Hepatocyte (in vitro differentiated cells): ENCODE data around the gene ANXA1. TPM values are rescaled to one million over a fixed set of nuclear protein-coding genes. Genes with fewer than 3 reads are reported as not detected.
A peak's percentile ranks its signal among the peaks of the same experiment; 100 is the strongest.

Experiments
- DNase-seq: peaks from one replicate; pipeline ENCODE4 v3.0.0-alpha.2; 2016; ENCODE audit warnings: low spot score
- H2AFZ ChIP-seq: fragments of 200-600 bp; sonication (generic); 2 replicates; pipeline ENCODE4 v1.6.0; 2016; ENCODE audit warnings: antibody characterized with exemption, mild to moderate bottlenecking
- H3K27ac ChIP-seq: fragments of 200-600 bp; sonication (generic); 2 replicates; pipeline ENCODE4 v1.5.1; 2016; ENCODE audit warnings: mild to moderate bottlenecking
- H3K27me3 ChIP-seq: fragments of 200-600 bp; sonication (generic); 2 replicates; pipeline ENCODE4 v1.6.1; 2016
- H3K36me3 ChIP-seq: fragments of 200-600 bp; sonication (generic); replicated peaks from 2 replicates; pipeline ENCODE4 v1.5.1; 2016; ENCODE audit warnings: low read depth; ENCODE audit not compliant: insufficient read depth
- H3K4me1 ChIP-seq: fragments of 200-600 bp; sonication (generic); 2 replicates; pipeline ENCODE4 v1.5.1; 2016; ENCODE audit warnings: mild to moderate bottlenecking, moderate library complexity; ENCODE audit not compliant: insufficient read depth
- H3K4me2 ChIP-seq: fragments of 200-600 bp; sonication (generic); 2 replicates; pipeline ENCODE4 v1.6.0; 2016
- H3K4me3 ChIP-seq: fragments of 200-600 bp; sonication (generic); 2 replicates; pipeline ENCODE4 v1.5.1; 2016; ENCODE audit warnings: mild to moderate bottlenecking
- H3K79me2 ChIP-seq: fragments of 200-600 bp; sonication (generic); 2 replicates; pipeline ENCODE4 v1.6.0; 2017; ENCODE audit warnings: mild to moderate bottlenecking
- H3K9me2 ChIP-seq: fragments of 200-600 bp; sonication (generic); replicated peaks from 2 replicates; pipeline ENCODE4 v1.6.0; 2017; ENCODE audit warnings: mild to moderate bottlenecking; ENCODE audit not compliant: insufficient read depth
- H3K9me3 ChIP-seq: fragments of 200-600 bp; sonication (generic); 2 replicates; pipeline ENCODE4 v1.5.1; 2016; ENCODE audit warnings: low read depth, mild to moderate bottlenecking
- H4K20me1 ChIP-seq: fragments of 200-600 bp; sonication (generic); 2 replicates; pipeline ENCODE4 v1.6.0; 2016; ENCODE audit warnings: mild to moderate bottlenecking; ENCODE audit not compliant: insufficient read depth, poor library complexity, severe bottlenecking
- CTCF ChIP-seq: fragments of 200-600 bp; sonication (generic); IDR thresholded peaks from 2 replicates; pipeline ENCODE4 v1.5.1; 2016; ENCODE audit warnings: antibody characterized with exemption, mild to moderate bottlenecking; ENCODE audit not compliant: poor library complexity
- EZH2 ChIP-seq: fragments of 200-600 bp; sonication (generic); IDR thresholded peaks from 2 replicates; pipeline ENCODE4 v1.6.1; 2016; ENCODE audit warnings: antibody characterized with exemption, mild to moderate bottlenecking, borderline replicate concordance
- EZH2phosphoT487 ChIP-seq: fragments of 200-600 bp; sonication (generic); IDR thresholded peaks from one replicate; pipeline ENCODE4 v1.6.1; 2018; ENCODE audit warnings: antibody characterized with exemption, mild to moderate bottlenecking, low read depth, moderate library complexity; ENCODE audit not compliant: unreplicated experiment, severe bottlenecking
- WGBS: methylation state at CpG from one replicate; pipeline ENCODE4 v1.1.6; 2016; ENCODE audit warnings: low lambda C conversion rate; ENCODE audit errors: missing lambda C conversion rate; 5-methylcytosine and 5-hydroxymethylcytosine counted together
- polyA plus RNA-seq: library from polyadenylated mRNA; unstranded; fragments of >200 nt; fragmentation: Nextera tagmentation; extraction: Ambion mirVana; gene quantifications from 2 replicates; pipeline ENCODE4 v1.2.1, GENCODE V29; 2016
- total RNA-seq: library from RNA; depleted of rRNA; stranded (reverse); fragments of >200 nt; gene quantifications from 2 replicates; pipeline ENCODE4 v1.2.3, GENCODE V29; 2014

The ANXA1 gene
- total and polyA plus RNA-seq, 2 experiments from 2014 or later = 254 to 279 TPM

DNA sequence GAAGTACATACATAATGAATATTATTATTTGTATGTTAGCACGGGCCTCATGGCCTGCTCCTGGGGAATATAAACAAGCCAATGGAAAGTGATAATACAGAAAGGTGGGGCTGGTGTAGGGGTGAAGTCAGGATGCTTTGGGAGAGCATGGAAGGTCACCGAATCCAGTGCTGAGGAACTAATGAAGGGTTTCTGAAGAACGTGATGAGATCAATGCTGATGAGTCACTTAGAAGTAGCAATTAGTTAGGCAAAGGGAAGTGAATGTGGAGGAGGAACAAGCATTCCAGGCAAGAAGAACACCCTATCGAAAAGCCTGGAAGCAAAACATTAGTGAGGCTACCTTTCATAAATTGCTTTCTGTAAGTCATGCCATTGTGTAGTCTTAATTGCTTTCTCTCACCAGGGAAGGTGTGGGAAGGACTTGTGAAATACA lies 2.1 kb downstream of the ANXA1 start:
- WGBS = 71% methylated on average over 4 of the region's 4 CpGs
- no peak overlapping the region for H2AFZ ChIP-seq
- DNase-seq = no peak
- H3K36me3 ChIP-seq = no peaks in the 10 kb centered on the region
- H3K9me3 ChIP-seq = no peaks in the 10 kb centered on the region
- no peak for TF ChIP-seq EZH2
- no peak for TF ChIP-seq CTCF
- no peak for TF ChIP-seq EZH2phosphoT487
- H3K4me3 ChIP-seq = no peak overlapping the region
- peaks cover 37% of the 10 kb centered on the region for H3K79me2 ChIP-seq
- no peak overlapping the region for H3K27ac ChIP-seq
- peak overlapping the region; percentile 64 for H3K4me2 ChIP-seq
- no peaks in the 10 kb centered on the region for H4K20me1 ChIP-seq
- H3K4me1 ChIP-seq = peaks cover 17% of the 10 kb centered on the region
- no peaks in the 10 kb centered on the region for H3K9me2 ChIP-seq
- H3K27me3 ChIP-seq = no peaks in the 10 kb centered on the region

DNA sequence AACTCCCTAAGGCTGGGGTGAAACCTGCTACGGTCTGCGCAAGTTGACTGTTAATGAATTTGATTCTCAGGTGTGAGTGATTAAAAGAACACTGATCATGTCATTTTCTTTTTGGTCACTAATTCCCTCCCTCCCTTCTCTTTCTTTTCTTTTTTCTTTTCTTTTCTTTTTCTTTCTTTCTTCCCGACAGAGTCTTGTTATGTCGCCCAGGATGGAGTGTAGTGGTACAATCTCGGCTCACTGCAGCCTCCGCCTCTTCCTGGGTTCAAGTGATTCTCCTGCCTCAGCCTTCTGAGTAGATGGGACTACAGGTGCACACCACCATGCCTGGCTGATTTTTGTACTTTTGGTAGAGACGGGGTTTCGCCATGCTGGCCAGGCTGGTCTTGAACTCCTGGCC lies 2.6 kb downstream of the ANXA1 start:
- Histone ChIP-seq H3K27me3 (no peaks in the 10 kb centered on the region), H3K4me1 (peaks cover 12% of the 10 kb centered on the region), H3K4me2 (peak overlapping the region; percentile 64), H3K79me2 (peaks cover 37% of the 10 kb centered on the region), H4K20me1 (no peaks in the 10 kb centered on the region), H3K4me3 (no peak overlapping the region), H3K27ac (no peak overlapping the region), H3K9me3 (no peaks in the 10 kb centered on the region), H3K36me3 (no peaks in the 10 kb centered on the region), H3K9me2 (no peaks in the 10 kb centered on the region), H2AFZ (no peak overlapping the region)
- TF ChIP-seq CTCF (no peak), EZH2 (no peak), EZH2phosphoT487 (no peak)
- 96% methylated on average over 8 of the region's 8 CpGs for WGBS
- no peak for DNase-seq

- no peaks in the 10 kb centered on the region for H3K9me2 ChIP-seq
- H4K20me1 ChIP-seq = no peaks in the 10 kb centered on the region
- H3K79me2 ChIP-seq = peaks cover 37% of the 10 kb centered on the region
- peaks cover 10% of the 10 kb centered on the region for H3K4me1 ChIP-seq
- 96% methylated on average over 2 of the region's 2 CpGs for WGBS
- no peaks in the 10 kb centered on the region for H3K9me3 ChIP-seq
- H3K4me3 ChIP-seq = no peak overlapping the region
- H3K27ac ChIP-seq = no peak overlapping the region
- no peaks in the 10 kb centered on the region for H3K36me3 ChIP-seq
- H3K27me3 ChIP-seq = no peaks in the 10 kb centered on the region
- H3K4me2 ChIP-seq = peak overlapping the region; percentile 64
- DNase-seq = no peak
- no peak overlapping the region for H2AFZ ChIP-seq
- no peak for TF ChIP-seq EZH2
- TF ChIP-seq CTCF = no peak
- no peak for TF ChIP-seq EZH2phosphoT487
Observed at GRCh38 chr9:73154722-73155121, 3.1 kb downstream of the ANXA1 start.

DNA sequence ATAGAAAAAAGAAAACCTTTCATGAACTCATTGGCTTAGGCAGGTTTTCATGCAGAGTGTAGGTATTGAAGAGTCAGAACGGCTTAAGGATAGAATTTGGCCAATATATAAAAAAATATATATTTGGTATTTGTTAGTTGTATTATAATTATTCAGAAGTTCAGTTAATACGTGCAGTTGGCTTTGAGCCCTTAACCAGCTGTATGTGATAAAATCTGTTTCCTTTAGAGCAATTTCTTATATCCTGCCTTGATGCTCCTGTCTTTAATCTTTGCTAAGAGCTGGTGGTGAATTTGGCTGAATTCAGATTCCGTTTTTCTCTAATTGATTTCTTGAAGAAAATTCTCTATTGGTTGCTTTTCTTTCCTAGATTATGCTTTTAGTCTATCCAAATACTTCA lies 3.7 kb downstream of the ANXA1 start:
- DNase-seq = no peak
- no peaks in the 10 kb centered on the region for H3K9me3 ChIP-seq
- H3K27ac ChIP-seq = no peak overlapping the region
- no peaks in the 10 kb centered on the region for H4K20me1 ChIP-seq
- no peaks in the 10 kb centered on the region for H3K36me3 ChIP-seq
- no peak overlapping the region for H2AFZ ChIP-seq
- no peak overlapping the region for H3K4me3 ChIP-seq
- peak overlapping the region; percentile 7 for H3K4me2 ChIP-seq
- no peaks in the 10 kb centered on the region for H3K9me2 ChIP-seq
- H3K4me1 ChIP-seq = peaks cover 5% of the 10 kb centered on the region
- WGBS = 70% methylated on average over 3 of the region's 3 CpGs
- H3K79me2 ChIP-seq = peaks cover 37% of the 10 kb centered on the region
- H3K27me3 ChIP-seq = no peaks in the 10 kb centered on the region
- TF ChIP-seq EZH2 (no peak), EZH2phosphoT487 (no peak), CTCF (no peak)
